ENCODE data around the gene PEX6. TPM values are rescaled to one million over a fixed set of nuclear protein-coding genes. Genes with fewer than 3 reads are reported as not detected.

The PEX6 gene
- total and polyA plus RNA-seq, 2 of the 13 experiments (the other 11 are each of a cell fraction or from before 2014, with no cell fraction given): 5.1 to 6.7 TPM

DNA sequence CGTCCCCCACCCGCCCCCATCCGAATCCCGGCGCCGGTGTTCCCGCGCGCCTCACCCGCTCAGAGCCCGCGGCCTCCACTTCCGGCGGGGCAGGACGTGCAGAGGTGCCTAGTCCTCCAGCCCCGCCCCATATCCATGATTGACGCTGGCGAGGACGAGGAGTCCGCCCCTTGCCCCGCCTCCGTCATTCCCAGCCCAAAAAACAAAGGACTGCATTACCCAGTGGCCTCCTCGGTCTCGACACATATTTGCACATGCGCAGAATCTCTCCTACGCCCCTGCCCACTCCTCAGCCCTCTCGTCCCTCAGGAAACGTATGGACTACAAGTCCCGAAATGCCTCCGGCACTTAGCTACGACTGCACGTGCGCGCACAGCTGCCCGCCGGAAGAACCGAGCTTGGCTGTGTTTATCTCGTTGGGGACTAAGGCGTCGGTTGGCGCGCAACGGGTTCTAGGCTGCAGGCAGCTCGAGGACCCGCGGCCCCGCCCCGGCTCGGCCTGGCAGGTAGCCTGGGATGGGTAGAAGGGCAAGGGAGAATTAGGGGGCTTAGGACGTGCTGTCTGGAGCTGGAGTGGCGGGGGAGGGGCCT is 35.0 kb upstream of the PEX6 start, which contains the start of the genes KLHDC3 and MEA1 (continued):
- TF ChIP-seq, protein P1, sequence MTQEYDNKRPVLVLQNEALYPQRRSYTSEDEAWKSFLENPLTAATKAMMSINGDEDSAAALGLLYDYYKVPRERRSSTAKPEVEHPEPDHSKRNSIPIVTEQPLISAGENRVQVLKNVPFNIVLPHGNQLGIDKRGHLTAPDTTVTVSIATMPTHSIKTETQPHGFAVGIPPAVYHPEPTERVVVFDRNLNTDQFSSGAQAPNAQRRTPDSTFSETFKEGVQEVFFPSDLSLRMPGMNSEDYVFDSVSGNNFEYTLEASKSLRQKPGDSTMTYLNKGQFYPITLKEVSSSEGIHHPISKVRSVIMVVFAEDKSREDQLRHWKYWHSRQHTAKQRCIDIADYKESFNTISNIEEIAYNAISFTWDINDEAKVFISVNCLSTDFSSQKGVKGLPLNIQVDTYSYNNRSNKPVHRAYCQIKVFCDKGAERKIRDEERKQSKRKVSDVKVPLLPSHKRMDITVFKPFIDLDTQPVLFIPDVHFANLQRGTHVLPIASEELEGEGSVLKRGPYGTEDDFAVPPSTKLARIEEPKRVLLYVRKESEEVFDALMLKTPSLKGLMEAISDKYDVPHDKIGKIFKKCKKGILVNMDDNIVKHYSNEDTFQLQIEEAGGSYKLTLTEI (CRISPR knock-in tag; conservative IDR thresholded peaks at IDR 0.05): no peak
- no peak for TF ChIP-seq ZNF746 (CRISPR knock-in tag; IDR thresholded peaks at IDR 0.05)
- TF ChIP-seq, protein P2, sequence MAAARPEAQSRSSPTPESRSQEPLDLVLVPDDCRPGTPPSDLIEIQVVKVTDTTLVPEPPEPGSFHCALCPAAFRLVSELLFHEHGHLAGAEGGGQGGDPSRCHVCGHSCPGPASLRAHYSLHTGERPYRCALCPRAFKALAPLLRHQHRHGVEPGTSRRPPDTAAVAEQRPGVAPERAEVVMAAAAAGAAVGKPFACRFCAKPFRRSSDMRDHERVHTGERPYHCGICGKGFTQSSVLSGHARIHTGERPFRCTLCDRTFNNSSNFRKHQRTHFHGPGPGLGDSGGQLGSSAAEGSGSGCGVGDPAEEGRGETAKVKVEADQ (CRISPR knock-in tag; IDR thresholded peaks at IDR 0.05; ENCODE audit: borderline replicate concordance): no peak; the same call in 1 of the 2 replicates
- TF ChIP-seq ISX (CRISPR knock-in tag; conservative IDR thresholded peaks at IDR 0.05): no peak
- no peak for TF ChIP-seq PRPF4 (IDR thresholded peaks at IDR 0.05; ENCODE audit: low read depth, low read length, poor library complexity, severe bottlenecking)
- TF ChIP-seq, protein P3, sequence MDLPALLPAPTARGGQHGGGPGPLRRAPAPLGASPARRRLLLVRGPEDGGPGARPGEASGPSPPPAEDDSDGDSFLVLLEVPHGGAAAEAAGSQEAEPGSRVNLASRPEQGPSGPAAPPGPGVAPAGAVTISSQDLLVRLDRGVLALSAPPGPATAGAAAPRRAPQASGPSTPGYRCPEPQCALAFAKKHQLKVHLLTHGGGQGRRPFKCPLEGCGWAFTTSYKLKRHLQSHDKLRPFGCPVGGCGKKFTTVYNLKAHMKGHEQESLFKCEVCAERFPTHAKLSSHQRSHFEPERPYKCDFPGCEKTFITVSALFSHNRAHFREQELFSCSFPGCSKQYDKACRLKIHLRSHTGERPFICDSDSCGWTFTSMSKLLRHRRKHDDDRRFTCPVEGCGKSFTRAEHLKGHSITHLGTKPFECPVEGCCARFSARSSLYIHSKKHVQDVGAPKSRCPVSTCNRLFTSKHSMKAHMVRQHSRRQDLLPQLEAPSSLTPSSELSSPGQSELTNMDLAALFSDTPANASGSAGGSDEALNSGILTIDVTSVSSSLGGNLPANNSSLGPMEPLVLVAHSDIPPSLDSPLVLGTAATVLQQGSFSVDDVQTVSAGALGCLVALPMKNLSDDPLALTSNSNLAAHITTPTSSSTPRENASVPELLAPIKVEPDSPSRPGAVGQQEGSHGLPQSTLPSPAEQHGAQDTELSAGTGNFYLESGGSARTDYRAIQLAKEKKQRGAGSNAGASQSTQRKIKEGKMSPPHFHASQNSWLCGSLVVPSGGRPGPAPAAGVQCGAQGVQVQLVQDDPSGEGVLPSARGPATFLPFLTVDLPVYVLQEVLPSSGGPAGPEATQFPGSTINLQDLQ (CRISPR knock-in tag; IDR thresholded peaks at IDR 0.05): no peak
- no peak for TF ChIP-seq ZNF205 (CRISPR knock-in tag; IDR thresholded peaks at IDR 0.05)
- TF ChIP-seq, protein P4, sequence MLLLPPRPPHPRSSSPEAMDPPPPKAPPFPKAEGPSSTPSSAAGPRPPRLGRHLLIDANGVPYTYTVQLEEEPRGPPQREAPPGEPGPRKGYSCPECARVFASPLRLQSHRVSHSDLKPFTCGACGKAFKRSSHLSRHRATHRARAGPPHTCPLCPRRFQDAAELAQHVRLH (CRISPR knock-in tag; IDR thresholded peaks at IDR 0.05; ENCODE audit: borderline replicate concordance, low read depth): peak; percentile 85; the same call in 1 of the 2 replicates
- no peak for TF ChIP-seq STAT5B (CRISPR knock-in tag; IDR thresholded peaks at IDR 0.05)
- TF ChIP-seq, protein P5, sequence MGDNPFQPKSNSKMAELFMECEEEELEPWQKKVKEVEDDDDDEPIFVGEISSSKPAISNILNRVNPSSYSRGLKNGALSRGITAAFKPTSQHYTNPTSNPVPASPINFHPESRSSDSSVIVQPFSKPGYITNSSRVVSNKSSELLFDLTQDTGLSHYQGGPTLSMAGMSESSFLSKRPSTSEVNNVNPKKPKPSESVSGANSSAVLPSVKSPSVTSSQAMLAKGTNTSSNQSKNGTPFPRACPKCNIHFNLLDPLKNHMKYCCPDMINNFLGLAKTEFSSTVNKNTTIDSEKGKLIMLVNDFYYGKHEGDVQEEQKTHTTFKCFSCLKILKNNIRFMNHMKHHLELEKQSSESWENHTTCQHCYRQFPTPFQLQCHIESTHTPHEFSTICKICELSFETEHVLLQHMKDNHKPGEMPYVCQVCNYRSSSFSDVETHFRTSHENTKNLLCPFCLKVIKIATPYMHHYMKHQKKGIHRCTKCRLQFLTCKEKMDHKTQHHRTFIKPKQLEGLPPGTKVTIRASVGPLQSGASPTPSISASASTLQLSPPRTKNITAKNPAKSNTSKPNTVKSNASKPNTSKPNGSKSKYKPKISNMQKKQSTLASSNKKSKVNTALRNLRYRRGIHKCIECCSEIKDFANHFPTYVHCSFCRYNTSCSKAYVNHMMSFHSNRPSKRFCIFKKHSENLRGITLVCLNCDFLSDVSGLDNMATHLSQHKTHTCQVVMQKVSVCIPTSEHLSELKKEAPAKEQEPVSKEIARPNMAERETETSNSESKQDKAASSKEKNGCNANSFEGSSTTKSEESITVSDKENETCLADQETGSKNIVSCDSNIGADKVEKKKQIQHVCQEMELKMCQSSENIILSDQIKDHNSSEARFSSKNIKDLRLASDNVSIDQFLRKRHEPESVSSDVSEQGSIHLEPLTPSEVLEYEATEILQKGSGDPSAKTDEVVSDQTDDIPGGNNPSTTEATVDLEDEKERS (CRISPR knock-in tag; IDR thresholded peaks at IDR 0.05): no peak
- TF ChIP-seq, protein P6, sequence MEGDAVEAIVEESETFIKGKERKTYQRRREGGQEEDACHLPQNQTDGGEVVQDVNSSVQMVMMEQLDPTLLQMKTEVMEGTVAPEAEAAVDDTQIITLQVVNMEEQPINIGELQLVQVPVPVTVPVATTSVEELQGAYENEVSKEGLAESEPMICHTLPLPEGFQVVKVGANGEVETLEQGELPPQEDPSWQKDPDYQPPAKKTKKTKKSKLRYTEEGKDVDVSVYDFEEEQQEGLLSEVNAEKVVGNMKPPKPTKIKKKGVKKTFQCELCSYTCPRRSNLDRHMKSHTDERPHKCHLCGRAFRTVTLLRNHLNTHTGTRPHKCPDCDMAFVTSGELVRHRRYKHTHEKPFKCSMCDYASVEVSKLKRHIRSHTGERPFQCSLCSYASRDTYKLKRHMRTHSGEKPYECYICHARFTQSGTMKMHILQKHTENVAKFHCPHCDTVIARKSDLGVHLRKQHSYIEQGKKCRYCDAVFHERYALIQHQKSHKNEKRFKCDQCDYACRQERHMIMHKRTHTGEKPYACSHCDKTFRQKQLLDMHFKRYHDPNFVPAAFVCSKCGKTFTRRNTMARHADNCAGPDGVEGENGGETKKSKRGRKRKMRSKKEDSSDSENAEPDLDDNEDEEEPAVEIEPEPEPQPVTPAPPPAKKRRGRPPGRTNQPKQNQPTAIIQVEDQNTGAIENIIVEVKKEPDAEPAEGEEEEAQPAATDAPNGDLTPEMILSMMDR (CRISPR knock-in tag; IDR thresholded peaks at IDR 0.05): no peak
- no peak for TF ChIP-seq CAMTA2 (CRISPR knock-in tag; IDR thresholded peaks at IDR 0.05; ENCODE audit: borderline replicate concordance)
- TF ChIP-seq IRF2 (CRISPR knock-in tag; IDR thresholded peaks at IDR 0.05): peak; percentile 96
- TF ChIP-seq ATF7 (IDR thresholded peaks at IDR 0.05): no peak
- 0 out of 2 replicates have a peak, but pooled peaks have one; percentile 40 for TF ChIP-seq ATF7 (CRISPR knock-in tag; IDR thresholded peaks at IDR 0.05)
- no peak for TF ChIP-seq SATB2 (CRISPR knock-in tag; IDR thresholded peaks at IDR 0.05)
- TF ChIP-seq ZNF274 (CRISPR knock-in tag; IDR thresholded peaks at IDR 0.05): no peak
- no peak for TF ChIP-seq RAD21 (CRISPR knock-in tag; IDR thresholded peaks at IDR 0.05)
- peak; percentile 89 for TF ChIP-seq CBX5 (CRISPR knock-in tag; IDR thresholded peaks at IDR 0.05; ENCODE audit: borderline replicate concordance)
- peak; percentile 94 for TF ChIP-seq ELF1 (CRISPR knock-in tag; IDR thresholded peaks at IDR 0.05)

All from HepG2 (cell line).